ENCODE results near the gene PRKCB.

The PRKCB gene

GRCh38 chr16:24140730-24141129 lies 304.9 kb downstream of the PRKCB start:
- TF ChIP-seq CTCF (IDR thresholded peaks at IDR 0.05), result no peak

- no peak for TF ChIP-seq CTCF (IDR thresholded peaks at IDR 0.05)
Measured at GRCh38 chr16:24141466-24141865, 305.7 kb downstream of the PRKCB start.

GRCh38 chr16:24141917-24142316 lies 306.1 kb downstream of the PRKCB start:
- no peak for TF ChIP-seq CTCF (IDR thresholded peaks at IDR 0.05)

- TF ChIP-seq CTCF (IDR thresholded peaks at IDR 0.05), result no peak
Measured at GRCh38 chr16:24145927-24146326, 310.1 kb downstream of the PRKCB start.

GRCh38 chr16:24146518-24146917 lies 310.7 kb downstream of the PRKCB start:
- TF ChIP-seq CTCF (IDR thresholded peaks at IDR 0.05), result no peak

- TF ChIP-seq CTCF (IDR thresholded peaks at IDR 0.05), result no peak
Measured at GRCh38 chr16:24149102-24149501, 313.3 kb downstream of the PRKCB start.

- TF ChIP-seq CTCF (IDR thresholded peaks at IDR 0.05), result no peak
Measured at GRCh38 chr16:24150282-24150681, 314.5 kb downstream of the PRKCB start.

GRCh38 chr16:24151482-24151939 lies 315.7 kb downstream of the PRKCB start:
- TF ChIP-seq CTCF (IDR thresholded peaks at IDR 0.05), result no peak

Measured in LNCAP (cell line).